AG04449 (cell line): ENCODE measurements around the gene TACR2.

ENCODE experiments used
- CTCF ChIA-PET: fragments of 350-600 bp; formaldehyde crosslinking; extraction: SDS; loops from one replicate; lab custom pipeline; 2021; ENCODE audit warnings: antibody characterized with exemption; lab: Yijun Ruan, JAX
- POLR2A ChIA-PET: fragments of 400-600, 350-600 bp; formaldehyde crosslinking; extraction: SDS; loops from one replicate; lab custom pipeline; 2020; ENCODE audit warnings: antibody characterized with exemption, inconsistent platforms; lab: Yijun Ruan, JAX
- DNase-seq: peaks from one replicate; pipeline ENCODE4 v3.0.0-alpha.2; 2010; ENCODE audit warnings: low read depth, low spot score
- H3K4me3 ChIP-seq: 2 replicates; pipeline ENCODE4 v1.5.1; 2011; ENCODE audit warnings: low read depth, mild to moderate bottlenecking, control low read depth, low read length
- TF ChIP-seq, protein P1 (sequence below): IDR thresholded peaks from one replicate; pipeline ENCODE4 v1.5.1; 2011; ENCODE audit warnings: mild to moderate bottlenecking, moderate library complexity, low read length, control low read depth, inconsistent platforms; ENCODE audit not compliant: insufficient read depth; ENCODE audit errors: missing control alignments

The TACR2 gene

DNA sequence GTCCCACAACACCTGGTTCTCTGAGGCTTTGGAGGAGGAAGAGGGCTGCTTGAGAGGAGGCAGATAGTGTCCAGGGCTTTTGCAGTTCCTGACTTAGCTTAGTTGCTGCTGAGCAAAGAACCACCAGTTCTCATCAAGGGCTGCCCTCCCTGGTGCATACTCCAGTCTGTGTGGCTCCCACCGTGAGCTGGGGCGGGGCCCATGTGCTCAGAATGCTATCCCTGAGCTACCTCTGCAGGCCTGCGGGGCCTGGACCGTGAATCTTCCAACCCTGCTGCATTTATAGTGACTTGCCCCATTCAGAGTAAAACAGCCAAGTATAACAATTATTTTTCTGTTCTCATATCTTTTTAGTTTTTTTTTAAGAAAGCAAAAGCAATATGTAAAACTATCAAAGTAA lies 49.2 kb downstream of the TACR2 start:
- no peak overlapping the region for H3K4me3 ChIP-seq
- DNase-seq, result no peak
- TF ChIP-seq, protein P1, sequence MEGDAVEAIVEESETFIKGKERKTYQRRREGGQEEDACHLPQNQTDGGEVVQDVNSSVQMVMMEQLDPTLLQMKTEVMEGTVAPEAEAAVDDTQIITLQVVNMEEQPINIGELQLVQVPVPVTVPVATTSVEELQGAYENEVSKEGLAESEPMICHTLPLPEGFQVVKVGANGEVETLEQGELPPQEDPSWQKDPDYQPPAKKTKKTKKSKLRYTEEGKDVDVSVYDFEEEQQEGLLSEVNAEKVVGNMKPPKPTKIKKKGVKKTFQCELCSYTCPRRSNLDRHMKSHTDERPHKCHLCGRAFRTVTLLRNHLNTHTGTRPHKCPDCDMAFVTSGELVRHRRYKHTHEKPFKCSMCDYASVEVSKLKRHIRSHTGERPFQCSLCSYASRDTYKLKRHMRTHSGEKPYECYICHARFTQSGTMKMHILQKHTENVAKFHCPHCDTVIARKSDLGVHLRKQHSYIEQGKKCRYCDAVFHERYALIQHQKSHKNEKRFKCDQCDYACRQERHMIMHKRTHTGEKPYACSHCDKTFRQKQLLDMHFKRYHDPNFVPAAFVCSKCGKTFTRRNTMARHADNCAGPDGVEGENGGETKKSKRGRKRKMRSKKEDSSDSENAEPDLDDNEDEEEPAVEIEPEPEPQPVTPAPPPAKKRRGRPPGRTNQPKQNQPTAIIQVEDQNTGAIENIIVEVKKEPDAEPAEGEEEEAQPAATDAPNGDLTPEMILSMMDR, result no peak
- ChIA-PET CTCF (interaction anchor here (1.3 kb wide), 1 partner anchor 131 kb away, joined by 3 read pairs; no protein-coding TSS in a partner anchor), POLR2A (no interaction called here)

DNA sequence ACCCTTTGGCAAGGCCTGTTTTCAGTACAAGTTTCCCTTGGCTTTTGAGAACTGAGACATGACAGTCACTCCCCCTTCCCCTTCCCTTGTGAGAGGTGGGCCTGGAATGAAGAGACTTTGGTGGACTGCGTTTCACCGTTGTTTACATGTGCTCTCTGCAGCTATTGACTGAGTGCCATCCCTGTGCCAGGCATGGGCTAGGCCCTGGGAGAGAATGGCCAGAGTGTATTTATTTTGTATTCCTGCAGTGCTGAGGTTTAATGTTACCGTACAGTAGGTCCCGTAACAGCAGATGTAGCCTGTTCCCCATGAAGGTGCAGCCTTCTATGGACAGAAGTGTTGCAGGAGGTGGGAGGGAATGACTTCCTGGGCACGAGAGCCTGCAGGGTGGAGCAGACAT lies 50.0 kb downstream of the TACR2 start:
- ChIA-PET CTCF (interaction anchor here (1.3 kb wide), 1 partner anchor 130 kb away, joined by 3 read pairs; no protein-coding TSS in a partner anchor), POLR2A (no interaction called here)
- no peak overlapping the region for H3K4me3 ChIP-seq
- DNase-seq, result no peak
- TF ChIP-seq, protein P1, result no peak

DNA sequence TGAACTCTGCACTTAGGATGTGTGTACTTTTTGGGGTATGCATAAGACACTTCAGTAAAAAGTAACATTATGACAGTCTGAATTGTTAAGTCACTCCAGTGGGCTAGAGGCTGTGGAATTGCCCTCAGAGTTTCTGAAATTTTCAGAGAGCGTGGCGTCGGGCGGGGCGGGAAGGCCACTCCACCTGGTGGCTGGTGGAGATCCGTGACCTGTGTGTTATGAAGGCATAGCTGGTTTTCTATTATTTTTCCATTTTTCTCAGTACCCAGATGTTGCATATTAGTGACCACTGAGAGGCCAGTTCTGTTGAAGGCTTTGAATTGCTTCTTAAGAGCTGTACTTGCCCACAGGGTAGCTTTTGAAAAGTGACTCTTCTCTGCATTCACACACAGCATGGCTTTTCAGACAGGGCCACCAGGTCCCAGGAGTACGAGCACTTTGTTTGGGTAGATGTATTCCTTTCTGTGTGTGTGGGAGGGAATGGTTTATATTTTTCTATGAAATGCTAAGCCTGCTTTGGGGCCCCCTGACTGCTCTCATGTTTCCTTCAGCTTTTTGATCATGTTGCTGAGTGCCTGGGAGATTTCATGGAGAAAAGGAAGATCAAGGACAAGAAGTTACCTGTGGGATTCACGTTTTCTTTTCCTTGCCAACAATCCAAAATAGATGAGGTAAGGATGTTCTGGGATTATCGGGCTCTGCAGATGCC lies 52.3 kb downstream of the TACR2 start:
- DNase-seq, result no peak
- POLR2A ChIA-PET, result interaction anchor here (0.5 kb wide), 1 partner anchor 29 kb away, joined by 3 read pairs; no protein-coding TSS in a partner anchor
- CTCF ChIA-PET, result interaction anchor here (1.2 to 2.2 kb wide), 7 partner anchors 10 to 126 kb away, joined by 3 to 7 read pairs (median 4); no protein-coding TSS in a partner anchor

DNA sequence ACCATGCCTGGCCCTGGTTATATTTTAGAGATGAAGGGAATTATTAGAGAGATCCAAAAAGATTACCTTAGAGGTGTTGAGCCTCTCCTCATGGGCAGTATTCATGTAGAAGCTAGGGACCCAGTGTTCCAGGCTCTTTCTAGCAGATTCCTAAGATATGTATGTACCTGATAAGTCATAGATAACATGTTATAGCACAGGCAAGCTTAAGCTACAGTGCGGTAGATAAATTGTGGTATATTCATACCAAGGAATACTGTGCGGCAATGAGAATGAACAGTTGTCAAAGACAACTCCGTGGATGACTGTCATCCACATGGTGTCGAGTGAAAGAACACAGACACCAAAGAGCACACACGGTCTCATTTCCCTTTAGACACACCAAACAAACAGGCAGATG lies 53.1 kb downstream of the TACR2 start:
- ChIA-PET CTCF (interaction anchor here (1.2 to 2.3 kb wide), 8 partner anchors 9 to 126 kb away, joined by 3 to 7 read pairs (median 4); no protein-coding TSS in a partner anchor), POLR2A (interaction anchor here (0.5 kb wide), 1 partner anchor 29 kb away, joined by 3 read pairs; no protein-coding TSS in a partner anchor)
- DNase-seq, result no peak
- H3K4me3 ChIP-seq, result no peak overlapping the region
- TF ChIP-seq, protein P1, result no peak

More for the DNA sequence above, 52.3 kb downstream of the TACR2 start:
- no peak overlapping the region for H3K4me3 ChIP-seq
- TF ChIP-seq, protein P1, result no peak

DNA sequence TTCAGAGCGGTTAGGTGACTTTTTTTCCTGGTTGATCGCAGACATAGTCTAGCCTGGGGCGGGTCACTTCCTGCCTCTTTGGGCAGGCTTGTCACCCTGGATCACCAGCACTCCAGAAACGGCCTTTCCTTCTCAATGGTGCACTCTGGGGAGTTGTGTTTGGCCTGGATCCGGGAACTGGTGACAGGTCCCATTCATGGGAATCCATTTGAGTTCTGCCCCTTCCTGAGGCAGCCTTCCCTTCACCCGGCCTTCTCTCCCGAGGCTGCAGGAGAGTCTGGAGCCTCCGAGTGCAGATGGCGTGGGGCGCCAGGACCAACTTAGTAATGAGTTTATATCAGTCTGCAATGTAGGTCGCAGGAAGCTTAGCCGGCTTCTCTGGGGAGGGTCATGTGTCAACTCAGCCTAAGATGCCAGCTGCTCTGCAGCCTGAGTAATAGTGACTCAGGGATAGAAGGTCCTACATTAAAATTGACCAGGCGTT lies 54.2 kb downstream of the TACR2 start:
- POLR2A ChIA-PET, result interaction anchor here (0.6 kb wide), 1 partner anchor 43 kb away, joined by 3 read pairs; no protein-coding TSS in a partner anchor
- DNase-seq, result no peak
- no peak overlapping the region for H3K4me3 ChIP-seq
- CTCF ChIA-PET, result interaction anchor here (0.7 to 2.3 kb wide), 4 partner anchors 8 to 30 kb away, joined by 4 to 7 read pairs (median 5); no protein-coding TSS in a partner anchor
- TF ChIP-seq, protein P1, result no peak

DNA sequence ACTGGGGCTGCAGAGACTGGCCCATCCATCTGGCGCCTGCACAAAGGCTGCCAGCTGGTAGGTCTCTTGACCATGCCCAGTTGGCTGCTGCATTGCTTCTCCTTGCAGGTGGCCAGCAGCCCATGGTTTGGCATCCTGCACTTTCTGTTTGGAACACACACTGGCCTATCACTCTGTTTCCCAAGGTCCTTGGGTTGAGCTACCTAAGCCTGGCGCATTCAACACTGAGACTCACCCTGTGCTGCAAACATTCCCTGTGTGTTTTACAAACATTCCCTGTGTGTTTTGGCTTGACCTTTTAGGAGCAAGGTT lies 55.5 kb downstream of the TACR2 start:
- ChIA-PET CTCF (interaction anchor here (2.3 kb wide), 1 partner anchor 31 kb away, joined by 6 read pairs; no protein-coding TSS in a partner anchor), POLR2A (no interaction called here)
- TF ChIP-seq, protein P1, result no peak
- no peak for DNase-seq
- H3K4me3 ChIP-seq, result no peak overlapping the region
